Neural cell (in vitro differentiated cells): ENCODE results near the gene C11orf54. TPM values are rescaled to one million over a fixed set of nuclear protein-coding genes. Genes with fewer than 3 reads are reported as not detected.

Experiments used
- H2AFZ ChIP-seq: fragments of 200-600, 300-800 bp; sonication (generic), shearing (Covaris generic); 2 replicates; pipeline ENCODE4 v1.6.0; 2014; ENCODE audit warnings: low read depth, mild to moderate bottlenecking, antibody characterized with exemption, low read length, moderate library complexity
- H3F3A ChIP-seq: fragments of 200-600 bp; shearing (Covaris generic); 2 replicates; pipeline ENCODE4 v1.6.1; 2016; ENCODE audit warnings: mild to moderate bottlenecking, moderate library complexity, mixed read lengths, antibody characterized with exemption, low read length; ENCODE audit not compliant: insufficient read depth, poor library complexity, severe bottlenecking
- H3K27ac ChIP-seq: fragments of 200-600, 300-800 bp; sonication (generic), shearing (Covaris generic); 2 replicates; pipeline ENCODE4 v1.5.1; 2014; ENCODE audit warnings: mild to moderate bottlenecking, low read length, moderate library complexity
- H3K27me3 ChIP-seq: fragments of 300-800, 200-600 bp; sonication (generic), shearing (Covaris generic); 2 replicates; pipeline ENCODE4 v1.6.0; 2014; ENCODE audit warnings: mild to moderate bottlenecking, low read depth, low read length, moderate library complexity; ENCODE audit not compliant: insufficient read depth
- H3K36me3 ChIP-seq: fragments of 300-800, 200-600 bp; sonication (generic), shearing (Covaris generic); 2 replicates; pipeline ENCODE4 v1.5.1; 2014; ENCODE audit warnings: mild to moderate bottlenecking, antibody characterized with exemption, low read length, moderate library complexity; ENCODE audit not compliant: insufficient read depth
- H3K4me2 ChIP-seq: fragments of 300-800, 200-600 bp; sonication (generic), shearing (Covaris generic); 2 replicates; pipeline ENCODE4 v1.6.0; 2014; ENCODE audit warnings: mild to moderate bottlenecking, low read length
- H3K4me3 ChIP-seq: fragments of 300-800, 200-600 bp; sonication (generic), shearing (Covaris generic); 2 replicates; pipeline ENCODE4 v1.5.1; 2014; ENCODE audit warnings: mild to moderate bottlenecking, low read length, moderate library complexity
- H3K79me2 ChIP-seq: fragments of 200-600 bp; shearing (Covaris generic); replicated peaks from 2 replicates; pipeline ENCODE4 v1.6.0; 2014; ENCODE audit warnings: mild to moderate bottlenecking, low read length, moderate library complexity; ENCODE audit not compliant: insufficient read depth
- H3K9ac ChIP-seq: fragments of 300-800, 200-600 bp; sonication (generic), shearing (Covaris generic); 2 replicates; pipeline ENCODE4 v1.6.1; 2016; ENCODE audit warnings: mild to moderate bottlenecking, low read length, mixed read lengths
- H3K9me2 ChIP-seq: fragments of 200-600 bp; shearing (Covaris generic); 2 replicates; pipeline ENCODE4 v1.6.1; 2016; ENCODE audit warnings: mild to moderate bottlenecking, low read length, mixed read lengths; ENCODE audit not compliant: insufficient read depth
- H3K9me3 ChIP-seq: fragments of 200-600, 300-800 bp; sonication (generic), shearing (Covaris generic); 2 replicates; pipeline ENCODE4 v1.6.1; 2016; ENCODE audit warnings: mild to moderate bottlenecking, mixed run types, low read length, moderate library complexity, mixed read lengths
- H4K20me1 ChIP-seq: fragments of 200-600 bp; shearing (Covaris generic); 2 replicates; pipeline ENCODE4 v1.6.1; 2016; ENCODE audit warnings: mild to moderate bottlenecking, mixed run types; ENCODE audit not compliant: insufficient read depth
- CTCF ChIP-seq: fragments of 450-650 bp; IDR thresholded peaks from 2 replicates; pipeline ENCODE4 v1.5.1; 2014; ENCODE audit warnings: antibody characterized with exemption, mild to moderate bottlenecking, moderate library complexity; ENCODE audit not compliant: poor library complexity, severe bottlenecking
- EP300 ChIP-seq: fragments of 450-650 bp; conservative IDR thresholded peaks from 2 replicates; pipeline ENCODE4 v1.6.1; 2014; ENCODE audit warnings: antibody characterized with exemption, mild to moderate bottlenecking, moderate library complexity; ENCODE audit not compliant: poor library complexity, severe bottlenecking
- EZH2 ChIP-seq: fragments of 200-600, 300-800 bp; shearing (Covaris generic), sonication (generic); IDR thresholded peaks from 2 replicates; pipeline ENCODE4 v1.6.1; 2014; ENCODE audit warnings: antibody characterized with exemption, low read length, borderline replicate concordance, mild to moderate bottlenecking; ENCODE audit not compliant: insufficient read depth, poor library complexity, severe bottlenecking
- MXI1 ChIP-seq: fragments of 450-650 bp; conservative IDR thresholded peaks from 2 replicates; pipeline ENCODE4 v1.6.1; 2014; ENCODE audit warnings: antibody characterized with exemption, mild to moderate bottlenecking; ENCODE audit not compliant: poor library complexity, severe bottlenecking
- POLR2AphosphoS5 ChIP-seq: IDR thresholded peaks from 2 replicates; pipeline ENCODE4 v1.6.1; 2012
- RAD21 ChIP-seq: fragments of 450-650 bp; conservative IDR thresholded peaks from 2 replicates; pipeline ENCODE4 v1.6.1; 2014; ENCODE audit warnings: antibody characterized with exemption, mild to moderate bottlenecking, moderate library complexity
- REST ChIP-seq: IDR thresholded peaks from 2 replicates; pipeline ENCODE4 v1.6.1; 2012; ENCODE audit warnings: borderline replicate concordance
- SMC3 ChIP-seq: fragments of 450-650 bp; conservative IDR thresholded peaks from 2 replicates; pipeline ENCODE4 v1.6.1; 2014; ENCODE audit warnings: antibody characterized with exemption, mild to moderate bottlenecking, moderate library complexity; ENCODE audit not compliant: poor library complexity
- TAF1 ChIP-seq: IDR thresholded peaks from 2 replicates; pipeline ENCODE4 v1.6.1; 2012; ENCODE audit warnings: low read depth
- polyA plus RNA-seq: library from polyadenylated mRNA; depleted of rRNA; stranded (reverse); fragments of >200 nt; gene quantifications from 2 replicates; pipeline ENCODE4 v1.2.3, GENCODE V29; 2014

C11orf54 gene
- polyA plus RNA-seq, 1 donor from 2014 or later: 35.0 TPM

GRCh38 chr11:93807980-93808379 is 66.5 kb downstream of the C11orf54 start:
- Histone ChIP-seq H3K4me2 (no peak overlapping the region), H3F3A (no peaks in the 10 kb centered on the region), H3K27me3 (no peaks in the 10 kb centered on the region), H3K9me2 (no peaks in the 10 kb centered on the region), H3K27ac (no peak overlapping the region), H4K20me1 (no peaks in the 10 kb centered on the region), H3K79me2 (peaks cover 3% of the 10 kb centered on the region), H3K36me3 (peaks cover 30% of the 10 kb centered on the region), H3K9ac (no peak overlapping the region), H3K4me3 (no peak overlapping the region), H2AFZ (no peak overlapping the region), H3K9me3 (no peaks in the 10 kb centered on the region)
- TF ChIP-seq TAF1: no peak
- TF ChIP-seq SMC3: no peak
- TF ChIP-seq RAD21: no peak
- TF ChIP-seq EZH2: no peak
- no peak for TF ChIP-seq REST
- no peak for TF ChIP-seq CTCF
- TF ChIP-seq POLR2AphosphoS5: no peak
- TF ChIP-seq MXI1: no peak
- no peak for TF ChIP-seq EP300

- no peaks in the 10 kb centered on the region for H3F3A ChIP-seq
- TF ChIP-seq CTCF (no peak), EP300 (no peak), POLR2AphosphoS5 (no peak), MXI1 (no peak), SMC3 (no peak), EZH2 (no peak), REST (no peak), TAF1 (no peak), RAD21 (no peak)
- no peak overlapping the region for H3K27ac ChIP-seq
- no peak overlapping the region for H3K9ac ChIP-seq
- H3K4me3 ChIP-seq: no peak overlapping the region
- no peak overlapping the region for H3K4me2 ChIP-seq
- H3K27me3 ChIP-seq: no peaks in the 10 kb centered on the region
- no peaks in the 10 kb centered on the region for H3K9me3 ChIP-seq
- H3K36me3 ChIP-seq: peaks cover 35% of the 10 kb centered on the region
- H4K20me1 ChIP-seq: no peaks in the 10 kb centered on the region
- H3K9me2 ChIP-seq: no peaks in the 10 kb centered on the region
- no peak overlapping the region for H2AFZ ChIP-seq
- H3K79me2 ChIP-seq: no peaks in the 10 kb centered on the region
Measured at GRCh38 chr11:93813974-93814373, 72.5 kb downstream of the C11orf54 start.
